Measurements from ENCODE around the gene TMEM63C.
A peak's percentile ranks its signal among the peaks of the same experiment; 100 is the strongest.
"Not testable (repeated sequence)": the region's sequence is repeated elsewhere in the genome, so short reads cannot be mapped to it uniquely, and the experiment has no call there.

Gene TMEM63C

GRCh38 chr14:77148510-77149231 is 32.9 kb upstream of the TMEM63C start:
- H3K9me3 Mint-ChIP-seq: no peaks in the 10 kb centered on the region

GRCh38 chr14:77151245-77151644 is 30.4 kb upstream of the TMEM63C start:
- Mint-ChIP-seq H3K36me3 (no peaks in the 10 kb centered on the region), H3K4me3 (no peak overlapping the region), H3K4me1 (no peaks in the 10 kb centered on the region), H3K9me3 (no peaks in the 10 kb centered on the region), H3K27ac (no peak overlapping the region)
- ATAC-seq: no peak
- no peak for DNase-seq (ENCODE audit: low spot score in 2 of 2)

More at GRCh38 chr14:77148510-77149231, 32.9 kb upstream of the TMEM63C start:
- no peak overlapping the region for H3K27ac Mint-ChIP-seq
- no peaks in the 10 kb centered on the region for H3K4me1 Mint-ChIP-seq
- H3K4me3 Mint-ChIP-seq: no peak overlapping the region
- no peak for ATAC-seq
- no peak for DNase-seq (ENCODE audit: low spot score in 2 of 2)
- no peaks in the 10 kb centered on the region for H3K36me3 Mint-ChIP-seq

GRCh38 chr14:77151918-77152588 is 29.5 kb upstream of the TMEM63C start:
- ATAC-seq (peak; percentile 63), DNase-seq (ENCODE audit: low spot score in 2 of 2) (no peak)
- Mint-ChIP-seq H3K9me3 (no peaks in the 10 kb centered on the region), H3K36me3 (no peaks in the 10 kb centered on the region), H3K27ac (no peak overlapping the region), H3K4me1 (no peaks in the 10 kb centered on the region), H3K4me3 (no peak overlapping the region)

DNA sequence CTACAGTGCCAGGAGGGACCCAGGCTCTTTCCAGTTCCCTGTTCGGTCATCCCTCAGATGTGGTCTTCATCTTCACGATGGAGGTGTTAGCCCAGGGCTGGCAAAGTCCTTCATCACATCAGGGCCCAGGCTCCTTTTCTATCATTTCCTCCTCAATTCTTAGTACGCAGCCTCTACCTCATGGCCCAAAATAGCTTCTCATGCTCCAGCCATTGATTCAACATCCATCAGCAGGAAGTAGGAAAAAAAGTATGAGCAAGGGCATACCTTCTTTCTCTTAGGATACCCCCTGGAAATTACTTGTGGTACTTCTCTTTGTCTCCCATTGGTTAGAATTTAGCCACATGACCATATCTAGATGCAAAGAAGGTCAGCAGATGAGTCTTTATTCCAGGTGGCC is 27.8 kb upstream of the TMEM63C start:
- DNase-seq (ENCODE audit: low spot score in 2 of 2): no peak

GRCh38 chr14:77154421-77154820 is 27.2 kb upstream of the TMEM63C start:
- DNase-seq (ENCODE audit: low spot score in 2 of 2) (no peak), ATAC-seq (no peak)
- Mint-ChIP-seq H3K27ac (no peak overlapping the region), H3K36me3 (no peaks in the 10 kb centered on the region), H3K4me3 (no peak overlapping the region), H3K4me1 (no peaks in the 10 kb centered on the region), H3K9me3 (no peaks in the 10 kb centered on the region)

More for the DNA sequence above, 27.8 kb upstream of the TMEM63C start:
- no peak overlapping the region for H3K27ac Mint-ChIP-seq
- no peak overlapping the region for H3K4me3 Mint-ChIP-seq
- H3K9me3 Mint-ChIP-seq: no peaks in the 10 kb centered on the region
- H3K36me3 Mint-ChIP-seq: no peaks in the 10 kb centered on the region
- H3K4me1 Mint-ChIP-seq: no peaks in the 10 kb centered on the region
- no peak for ATAC-seq

- Mint-ChIP-seq H3K4me1 (no peaks in the 10 kb centered on the region), H3K27ac (no peak overlapping the region), H3K9me3 (no peaks in the 10 kb centered on the region), H3K36me3 (no peaks in the 10 kb centered on the region), H3K4me3 (no peak overlapping the region)
- DNase-seq (ENCODE audit: low spot score in 2 of 2) (no peak), ATAC-seq (no peak)
Observed at GRCh38 chr14:77155083-77155482, 26.5 kb upstream of the TMEM63C start.

DNA sequence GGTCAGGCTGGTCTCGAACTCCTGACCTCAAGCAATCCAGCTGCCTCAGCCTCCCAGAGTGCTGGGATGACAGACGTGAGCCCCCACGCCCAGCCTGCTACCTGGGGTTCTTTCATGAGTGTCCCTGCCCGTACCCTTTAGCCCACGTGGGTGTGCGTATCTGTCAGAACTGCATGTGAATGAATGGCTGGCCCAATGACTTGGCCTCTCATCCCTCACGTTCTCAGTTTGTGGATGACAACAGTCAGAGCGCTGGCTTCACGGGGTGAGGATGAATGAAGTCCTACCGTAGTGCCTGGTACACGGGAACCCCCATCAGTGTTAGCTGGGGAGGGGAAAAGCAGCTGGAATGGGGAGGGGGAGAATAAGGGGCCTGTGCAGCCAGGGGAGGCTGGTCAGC is 23.9 kb upstream of the TMEM63C start:
- H3K9me3 Mint-ChIP-seq: no peaks in the 10 kb centered on the region
- DNase-seq (ENCODE audit: low spot score in 2 of 2) (no peak), ATAC-seq (no peak)
- H3K4me3 Mint-ChIP-seq: no peak overlapping the region
- H3K27ac Mint-ChIP-seq: no peak overlapping the region
- no peaks in the 10 kb centered on the region for H3K36me3 Mint-ChIP-seq
- no peaks in the 10 kb centered on the region for H3K4me1 Mint-ChIP-seq

- ATAC-seq (peak; percentile 31), DNase-seq (ENCODE audit: low spot score in 2 of 2) (no peak)
- Mint-ChIP-seq H3K4me3 (no peak overlapping the region), H3K4me1 (no peaks in the 10 kb centered on the region), H3K27ac (no peak overlapping the region), H3K9me3 (no peaks in the 10 kb centered on the region), H3K36me3 (no peaks in the 10 kb centered on the region)
Observed at GRCh38 chr14:77158175-77158881, 23.3 kb upstream of the TMEM63C start.

DNA sequence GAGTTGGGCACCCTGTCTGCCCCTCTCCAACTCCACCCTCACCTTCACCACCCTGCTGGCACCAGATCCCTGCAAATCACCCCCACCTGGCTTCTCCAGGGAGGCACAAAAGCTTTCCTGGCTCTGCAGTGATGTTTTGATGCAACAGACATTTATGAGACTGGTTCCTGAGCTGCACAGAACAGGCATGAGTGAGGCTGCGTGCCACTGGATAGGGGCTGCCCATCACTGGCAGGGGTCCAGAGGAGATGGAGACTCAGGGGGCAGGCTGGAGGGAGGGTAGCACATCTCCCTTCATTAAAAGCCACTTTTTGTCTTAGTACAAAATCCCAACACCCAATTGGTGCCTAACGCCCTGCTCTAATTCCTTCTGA is 22.7 kb upstream of the TMEM63C start:
- Mint-ChIP-seq H3K9me3 (no peaks in the 10 kb centered on the region), H3K4me1 (no peaks in the 10 kb centered on the region), H3K36me3 (no peaks in the 10 kb centered on the region), H3K4me3 (no peak overlapping the region), H3K27ac (no peak overlapping the region)
- DNase-seq (ENCODE audit: low spot score in 2 of 2) (no peak), ATAC-seq (no peak)

- ATAC-seq (no peak), DNase-seq (ENCODE audit: low spot score in 2 of 2) (no peak)
- Mint-ChIP-seq H3K27ac (no peak overlapping the region), H3K9me3 (no peaks in the 10 kb centered on the region), H3K4me1 (no peaks in the 10 kb centered on the region), H3K4me3 (no peak overlapping the region), H3K36me3 (no peaks in the 10 kb centered on the region)
Observed at GRCh38 chr14:77161011-77161410, 20.6 kb upstream of the TMEM63C start.

GRCh38 chr14:77170045-77170444 is 11.6 kb upstream of the TMEM63C start:
- no peaks in the 10 kb centered on the region for H3K4me1 Mint-ChIP-seq
- no peak for DNase-seq (ENCODE audit: low spot score in 2 of 2)
- H3K27ac Mint-ChIP-seq: no peak overlapping the region
- ATAC-seq: no peak
- H3K36me3 Mint-ChIP-seq: no peaks in the 10 kb centered on the region
- peaks cover 14% of the 10 kb centered on the region for H3K9me3 Mint-ChIP-seq
- no peak overlapping the region for H3K4me3 Mint-ChIP-seq

GRCh38 chr14:77172916-77173315 is 8.7 kb upstream of the TMEM63C start:
- no peaks in the 10 kb centered on the region for H3K36me3 Mint-ChIP-seq
- no peak overlapping the region for H3K27ac Mint-ChIP-seq
- peaks cover 14% of the 10 kb centered on the region for H3K9me3 Mint-ChIP-seq
- no peaks in the 10 kb centered on the region for H3K4me1 Mint-ChIP-seq
- ATAC-seq (no peak), DNase-seq (ENCODE audit: low spot score in 2 of 2) (no peak)
- H3K4me3 Mint-ChIP-seq: no peak overlapping the region

GRCh38 chr14:77173911-77174617 is 7.5 kb upstream of the TMEM63C start:
- not testable (repeated sequence) for ATAC-seq; DNase-seq (ENCODE audit: low spot score in 2 of 2); H3K4me3 Mint-ChIP-seq; H3K36me3 Mint-ChIP-seq; H3K4me1 Mint-ChIP-seq; H3K27ac Mint-ChIP-seq
- H3K9me3 Mint-ChIP-seq: peaks cover 14% of the 10 kb centered on the region

- Mint-ChIP-seq H3K27ac (no peak overlapping the region), H3K4me1 (no peaks in the 10 kb centered on the region), H3K4me3 (no peak overlapping the region), H3K9me3 (peaks cover 1% of the 10 kb centered on the region), H3K36me3 (no peaks in the 10 kb centered on the region)
- no peak for ATAC-seq
- no peak for DNase-seq (ENCODE audit: low spot score in 2 of 2)
Observed at GRCh38 chr14:77175843-77176242, 5.8 kb upstream of the TMEM63C start.

DNA sequence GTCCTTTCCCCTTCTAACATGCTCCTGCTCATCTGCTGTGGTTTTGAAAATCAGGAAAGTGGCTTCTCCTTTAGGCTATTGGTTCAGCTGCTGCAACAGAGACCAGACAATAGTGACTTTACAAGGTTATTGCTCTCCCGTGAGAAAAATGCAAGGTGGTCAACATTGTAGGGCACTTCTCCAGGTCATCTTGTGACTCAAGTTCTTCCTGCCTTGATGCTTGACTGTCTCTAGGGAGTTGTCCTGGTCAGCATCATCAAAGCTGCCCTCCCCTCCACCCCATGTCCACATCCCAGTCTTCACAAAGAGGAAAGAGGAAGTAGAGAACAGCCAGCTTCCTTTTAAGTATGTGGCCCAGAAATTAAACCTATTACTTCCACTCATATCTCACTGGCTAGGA is 3.9 kb upstream of the TMEM63C start:
- Mint-ChIP-seq H3K9me3 (no peaks in the 10 kb centered on the region), H3K27ac (no peak overlapping the region), H3K36me3 (no peaks in the 10 kb centered on the region), H3K4me3 (no peak overlapping the region), H3K4me1 (peaks cover 15% of the 10 kb centered on the region)
- DNase-seq (ENCODE audit: low spot score in 2 of 2): no peak
- ATAC-seq: no peak

Measured in stimulated activated effector memory CD8-positive, alpha-beta T cell treated with anti-CD3 and anti-CD28 coated beads, Interleukin-12 subunit alpha, Interleukin-12 subunit beta, amount 100 ng/mL, for 72 hours (primary cell).